GM21529 (cell line): ENCODE results near the gene PPME1.

Source experiments
- ATAC-seq: cut with Tn5 transposase; IDR thresholded peaks from one replicate; pipeline ENCODE4 v1.9.1; 2021; ENCODE audit not compliant: unreplicated experiment

Gene PPME1

DNA sequence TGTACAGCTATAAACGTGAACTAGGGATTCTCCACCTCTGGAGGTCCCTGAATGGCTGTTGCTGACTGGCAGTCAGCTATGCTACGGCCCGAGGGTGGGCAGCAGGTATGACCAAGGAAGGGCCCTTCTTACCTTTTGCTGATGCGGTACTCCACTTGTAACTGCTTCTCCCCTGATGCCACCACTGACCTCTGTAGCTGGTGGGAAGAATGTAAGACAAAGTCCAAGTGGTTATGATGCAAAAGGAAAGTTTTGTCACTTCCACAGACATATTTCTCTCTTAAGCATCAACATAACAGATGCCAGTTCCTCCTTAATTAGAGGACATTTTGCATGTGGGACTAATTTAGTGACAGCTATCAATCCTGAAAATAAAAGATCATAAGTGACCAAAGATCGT is 108.2 kb downstream of the PPME1 start:
- ATAC-seq = no peak

DNA sequence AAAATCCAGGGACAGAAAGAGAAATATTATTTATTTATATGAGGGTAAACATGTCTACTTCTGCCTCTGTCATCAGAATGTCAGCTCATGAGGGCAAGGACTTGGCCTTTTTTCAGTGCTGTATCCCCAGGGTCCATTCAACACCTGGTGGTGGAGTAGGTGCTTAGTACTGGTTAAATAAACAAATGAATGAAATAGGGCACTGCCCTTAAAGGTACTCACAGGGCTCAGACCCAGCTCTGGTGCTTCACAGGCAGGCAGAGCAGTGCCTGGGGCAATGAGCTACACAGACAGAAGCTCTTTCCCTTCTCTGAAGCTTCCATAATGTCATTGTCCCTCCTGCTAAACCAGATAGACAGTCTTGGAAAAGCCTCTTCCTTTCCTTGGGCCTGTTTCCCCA is 109.4 kb downstream of the PPME1 start:
- ATAC-seq = no peak

DNA sequence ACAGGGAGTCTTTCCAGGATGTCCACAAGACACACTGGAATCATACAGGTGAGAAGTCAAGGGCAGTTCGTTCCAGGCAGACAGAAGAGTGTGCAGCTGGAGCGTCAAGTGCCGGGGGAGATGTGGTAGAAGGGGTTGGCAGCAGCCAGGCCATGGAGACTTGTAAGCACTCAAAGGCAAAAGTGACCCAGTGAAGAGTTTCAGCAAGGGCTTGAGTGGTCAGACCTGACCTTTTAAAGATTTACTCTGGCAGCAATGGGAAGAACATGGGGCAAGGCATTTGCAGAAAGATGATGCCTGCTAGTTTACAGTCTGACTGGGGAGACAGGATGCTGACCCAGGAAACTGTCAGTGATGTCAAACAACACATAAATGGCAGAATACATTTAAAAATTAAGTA is 111.3 kb downstream of the PPME1 start:
- no peak for ATAC-seq

DNA sequence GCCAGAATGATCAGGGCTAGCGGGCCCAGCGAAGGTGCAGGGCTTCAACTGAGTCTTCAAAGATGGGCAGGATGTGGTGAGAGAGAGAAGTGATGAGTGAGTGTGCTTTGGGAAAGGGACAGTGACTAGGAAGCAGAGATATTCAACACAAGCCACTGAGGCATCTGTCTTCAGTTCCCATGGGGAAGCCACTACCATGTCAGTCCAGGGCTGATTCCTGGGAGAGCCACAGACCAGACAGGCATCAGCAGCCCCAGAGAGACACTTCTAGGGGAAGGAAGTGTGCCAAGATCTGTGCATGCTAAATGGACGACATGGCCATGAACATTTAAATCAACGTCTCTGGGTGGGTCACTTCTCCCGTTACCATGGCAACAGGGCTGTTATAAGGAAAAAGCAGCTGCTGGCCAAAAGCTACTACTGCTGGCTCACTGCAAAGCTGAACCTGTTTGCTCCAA is 111.9 kb downstream of the PPME1 start:
- no peak for ATAC-seq

DNA sequence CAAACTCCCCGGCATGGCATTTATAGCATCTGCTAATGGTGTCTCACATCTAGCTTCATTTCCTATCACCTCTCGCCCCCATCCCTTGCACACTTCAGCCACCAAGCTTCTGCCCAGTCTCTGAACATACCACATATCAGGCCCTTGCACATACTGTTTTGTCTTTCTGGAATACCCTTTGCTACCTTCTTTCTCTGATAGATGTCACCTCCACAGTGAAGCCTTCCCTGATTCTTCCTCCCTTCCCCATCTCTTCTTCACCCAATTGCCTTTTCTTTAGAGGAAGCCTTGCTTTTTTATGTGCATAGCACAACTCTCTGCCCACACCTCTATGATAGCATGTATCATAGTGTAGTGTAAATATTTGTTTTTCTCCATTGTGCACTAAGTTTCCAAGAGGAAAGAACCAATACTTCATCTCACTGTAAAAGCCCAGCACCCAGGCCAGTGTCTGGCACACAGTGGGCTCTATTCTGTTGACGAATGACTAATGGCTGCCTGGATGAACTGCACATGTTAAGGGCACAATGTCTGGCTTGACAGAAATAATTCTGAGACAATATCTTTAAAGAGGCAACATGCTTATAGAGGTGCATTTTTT is 112.6 kb downstream of the PPME1 start:
- no peak for ATAC-seq

DNA sequence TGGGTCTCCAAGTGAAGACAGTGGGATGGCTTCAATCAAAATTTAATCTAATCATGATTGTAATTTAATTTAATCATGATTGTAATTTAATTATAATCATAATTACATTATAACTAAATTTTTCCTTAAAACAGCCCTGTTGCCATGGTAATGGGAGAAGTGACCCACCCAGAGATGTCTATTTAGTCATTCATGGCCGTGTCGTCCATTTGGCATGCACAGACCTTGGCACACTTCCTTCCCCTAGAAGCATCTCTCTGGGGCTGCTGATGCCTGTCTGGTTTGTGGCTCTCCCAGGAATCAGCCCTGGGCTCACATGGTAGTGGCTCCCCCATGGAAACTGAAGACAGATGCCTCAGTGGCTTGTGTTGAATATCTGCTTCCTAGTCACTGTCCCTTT is 113.4 kb downstream of the PPME1 start:
- ATAC-seq = no peak

DNA sequence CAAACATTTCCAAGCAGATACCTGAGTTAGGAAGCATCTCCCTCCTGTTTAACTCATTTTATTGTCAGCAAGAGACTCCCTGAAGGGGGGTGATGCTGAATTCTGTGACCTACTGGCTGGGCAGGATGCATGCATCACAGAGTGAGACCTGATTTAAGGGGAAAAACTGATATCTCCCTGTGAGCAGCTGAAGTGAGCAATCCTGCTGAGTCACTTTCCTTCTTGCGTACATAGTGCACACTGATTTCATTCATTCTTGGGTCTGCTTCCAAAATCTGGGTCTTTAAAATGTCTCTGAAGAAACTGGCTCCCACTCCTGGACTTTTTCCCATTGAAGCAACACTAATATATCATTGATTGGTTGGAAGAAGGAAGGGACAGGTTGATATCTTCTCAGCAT is 117.1 kb downstream of the PPME1 start:
- no peak for ATAC-seq

DNA sequence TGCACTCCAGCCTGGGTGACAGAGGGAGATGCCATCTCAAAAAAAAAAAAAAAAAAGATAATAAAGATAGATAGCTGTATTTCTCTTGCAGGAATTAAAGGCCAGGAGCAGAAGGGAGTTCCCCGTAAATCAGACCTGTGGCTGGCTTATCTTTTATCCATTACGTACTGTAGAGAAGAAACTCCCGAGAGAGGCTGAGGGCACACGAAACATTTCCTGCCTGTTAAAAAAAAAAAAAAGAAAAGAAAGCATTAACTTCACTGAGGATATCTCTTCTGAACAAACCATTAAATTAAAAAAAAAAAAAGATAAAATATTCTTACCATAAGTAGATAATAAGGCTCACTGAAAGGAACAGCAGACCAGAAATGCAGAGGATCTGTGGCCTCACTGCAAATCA is 117.8 kb downstream of the PPME1 start:
- no peak for ATAC-seq

DNA sequence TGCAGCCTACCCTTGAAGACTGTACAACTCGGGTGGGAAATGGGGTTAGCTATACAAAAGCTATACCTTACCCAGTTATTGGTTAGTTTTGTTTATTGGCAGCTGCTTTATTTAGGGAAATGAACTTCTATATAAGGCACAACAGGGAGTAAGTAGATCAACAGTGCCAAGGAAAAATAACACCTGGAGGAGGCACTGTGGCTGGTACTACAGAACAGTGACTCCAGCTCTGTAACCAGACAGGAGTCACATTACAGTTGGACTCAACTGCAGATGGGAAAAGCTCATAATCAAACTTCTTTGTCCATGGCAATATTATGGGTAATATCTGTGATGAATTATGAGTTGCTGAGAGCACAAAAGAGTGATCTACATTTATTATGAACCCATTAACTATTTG is 126.4 kb downstream of the PPME1 start:
- no peak for ATAC-seq

DNA sequence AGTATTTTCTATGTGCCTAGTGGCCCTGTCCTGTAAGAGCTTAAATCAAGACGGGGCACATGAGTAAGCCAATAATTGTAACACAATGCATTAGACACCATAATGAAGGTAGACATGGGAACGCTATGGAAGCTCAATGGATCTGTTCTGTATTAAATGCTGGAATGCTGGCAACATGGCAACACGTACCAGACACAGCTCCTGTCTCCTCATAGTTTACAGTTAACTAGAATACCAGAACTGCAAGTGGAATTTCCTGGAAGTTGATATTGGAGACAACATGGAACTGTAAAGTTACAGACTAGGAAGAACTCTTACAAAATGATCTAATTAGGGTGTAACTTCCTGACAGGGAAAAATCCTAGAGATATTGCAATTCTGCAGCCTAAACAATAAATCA is 127.9 kb downstream of the PPME1 start:
- no peak for ATAC-seq
